ENCODE data around the gene TLX2. TPM values are rescaled to one million over a fixed set of nuclear protein-coding genes. Genes with fewer than 3 reads are reported as not detected.

TLX2 gene
- total RNA-seq, 1 donor from 2014 or later, result 6.6 TPM

- Histone ChIP-seq H3K4me1 (peaks cover 58% of the 10 kb centered on the region), H3K9me3 (no peaks in the 10 kb centered on the region), H3K27ac (no peak overlapping the region), H3K36me3 (peaks cover 0 to 11% of the 10 kb centered on the region in 2 donors), H3K27me3 (peaks cover 10% of the 10 kb centered on the region), H3K4me3 (no peak overlapping the region)
- DNase-seq (ENCODE audit: extremely low spot score in 2 of 2), result no peak
- TF ChIP-seq POLR2A (IDR thresholded peaks at IDR 0.05) (no peak), POLR2AphosphoS5 (IDR thresholded peaks at IDR 0.05; ENCODE audit: insufficient read depth in 1 of 2, low read depth in 1 of 2) (no peak)
- TF ChIP-seq, protein P1, sequence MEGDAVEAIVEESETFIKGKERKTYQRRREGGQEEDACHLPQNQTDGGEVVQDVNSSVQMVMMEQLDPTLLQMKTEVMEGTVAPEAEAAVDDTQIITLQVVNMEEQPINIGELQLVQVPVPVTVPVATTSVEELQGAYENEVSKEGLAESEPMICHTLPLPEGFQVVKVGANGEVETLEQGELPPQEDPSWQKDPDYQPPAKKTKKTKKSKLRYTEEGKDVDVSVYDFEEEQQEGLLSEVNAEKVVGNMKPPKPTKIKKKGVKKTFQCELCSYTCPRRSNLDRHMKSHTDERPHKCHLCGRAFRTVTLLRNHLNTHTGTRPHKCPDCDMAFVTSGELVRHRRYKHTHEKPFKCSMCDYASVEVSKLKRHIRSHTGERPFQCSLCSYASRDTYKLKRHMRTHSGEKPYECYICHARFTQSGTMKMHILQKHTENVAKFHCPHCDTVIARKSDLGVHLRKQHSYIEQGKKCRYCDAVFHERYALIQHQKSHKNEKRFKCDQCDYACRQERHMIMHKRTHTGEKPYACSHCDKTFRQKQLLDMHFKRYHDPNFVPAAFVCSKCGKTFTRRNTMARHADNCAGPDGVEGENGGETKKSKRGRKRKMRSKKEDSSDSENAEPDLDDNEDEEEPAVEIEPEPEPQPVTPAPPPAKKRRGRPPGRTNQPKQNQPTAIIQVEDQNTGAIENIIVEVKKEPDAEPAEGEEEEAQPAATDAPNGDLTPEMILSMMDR (IDR thresholded peaks at IDR 0.05), result no peak
- intact Hi-C loops (cut with DNase I), result no loop called here
These were observed 13.7 kb upstream of the TLX2 start for GRCh38 chr2:74500578-74500946.

DNA sequence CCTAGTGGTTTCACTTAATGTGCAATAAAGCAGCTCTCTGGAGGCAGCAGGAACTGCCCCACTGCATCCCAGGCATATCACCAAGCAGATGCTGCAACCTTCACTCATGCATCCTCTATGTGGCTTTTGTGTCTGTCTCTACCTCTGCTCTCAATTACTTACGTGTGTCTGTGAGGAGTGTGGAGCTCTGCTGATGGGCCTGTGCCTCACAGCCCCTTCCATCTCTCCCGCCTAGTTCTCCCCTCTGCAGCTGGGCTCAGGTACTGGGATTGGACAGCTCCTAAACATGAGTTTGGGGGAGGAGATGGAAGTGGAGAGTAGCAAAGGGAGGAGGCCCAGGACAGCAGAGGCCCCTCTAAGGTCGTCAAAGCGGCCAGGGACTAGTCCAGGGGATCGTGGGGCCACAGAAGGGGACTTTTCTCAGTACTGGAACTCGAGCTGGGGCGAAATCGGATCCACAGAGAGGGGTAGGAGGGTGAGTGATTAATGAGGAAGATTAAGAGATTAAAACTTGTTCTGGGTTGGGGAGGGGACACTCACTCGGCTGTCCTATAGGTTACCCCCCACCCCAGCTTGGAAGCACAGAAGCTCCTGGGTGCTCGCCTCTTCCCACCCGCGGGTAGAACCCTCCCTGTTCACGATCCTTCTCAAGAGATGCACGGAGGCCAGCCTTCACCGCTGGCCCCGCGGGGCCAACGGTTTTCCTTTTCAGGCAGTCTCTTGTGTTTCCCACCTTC, 12.7 kb upstream of the TLX2 start:
- Histone ChIP-seq H3K36me3 (peaks cover 0 to 20% of the 10 kb centered on the region in 2 donors), H3K27me3 (peaks cover 10% of the 10 kb centered on the region), H3K27ac (no peak overlapping the region), H3K9me3 (no peaks in the 10 kb centered on the region), H3K4me3 (no peak overlapping the region), H3K4me1 (peaks cover 68% of the 10 kb centered on the region)
- TF ChIP-seq, protein P1 (IDR thresholded peaks at IDR 0.05), result no peak
- no peak for TF ChIP-seq POLR2AphosphoS5 (IDR thresholded peaks at IDR 0.05; ENCODE audit: insufficient read depth in 1 of 2, low read depth in 1 of 2)
- DNase-seq (ENCODE audit: extremely low spot score in 2 of 2), result no peak
- intact Hi-C loops (cut with DNase I), result no loop called here

- DNase-seq (ENCODE audit: extremely low spot score in 2 of 2), result no peak
- intact Hi-C loops (cut with DNase I), result no loop called here
- Histone ChIP-seq H3K27ac (peak overlapping the region; percentile 79), H3K4me1 (peaks cover 74% of the 10 kb centered on the region), H3K9me3 (no peaks in the 10 kb centered on the region), H3K4me3 (peak overlapping the region; percentile 57 to 62), H3K27me3 (peaks cover 7% of the 10 kb centered on the region), H3K36me3 (peaks cover 0 to 21% of the 10 kb centered on the region in 2 donors)
- TF ChIP-seq, protein P1 (IDR thresholded peaks at IDR 0.05), result no peak
- TF ChIP-seq POLR2AphosphoS5 (IDR thresholded peaks at IDR 0.05; ENCODE audit: insufficient read depth in 1 of 2, low read depth in 1 of 2) (no peak), POLR2A (IDR thresholded peaks at IDR 0.05) (no peak)
These were observed 12.0 kb upstream of the TLX2 start for GRCh38 chr2:74502147-74502719.

- Histone ChIP-seq H3K36me3 (peaks cover 0 to 21% of the 10 kb centered on the region in 2 donors), H3K4me1 (peaks cover 67% of the 10 kb centered on the region), H3K27ac (peak overlapping the region; percentile 79), H3K27me3 (peaks cover 6% of the 10 kb centered on the region), H3K9me3 (no peaks in the 10 kb centered on the region), H3K4me3 (peak overlapping the region; percentile 57 to 62)
- DNase-seq (ENCODE audit: extremely low spot score in 2 of 2), result no peak
- TF ChIP-seq POLR2A (IDR thresholded peaks at IDR 0.05) (no peak), POLR2AphosphoS5 (IDR thresholded peaks at IDR 0.05; ENCODE audit: insufficient read depth in 1 of 2, low read depth in 1 of 2) (peak; percentile 67 to 72)
- intact Hi-C loops (cut with DNase I), result no loop called here
These were observed 11.3 kb upstream of the TLX2 start for GRCh38 chr2:74502720-74503505.

Measured in vagina (tissue), 2 donors.